K562 (cell line): Measurements from ENCODE around the gene FBXL13. TPM values are rescaled to one million over a fixed set of nuclear protein-coding genes. Genes with fewer than 3 reads are reported as not detected.
A peak's percentile ranks its signal among the peaks of the same experiment; 100 is the strongest.

Experiments used
- ARNT ChIP-seq, 2 experiments: fragments of 450-650 bp; IDR thresholded peaks; 2 replicates each; pipeline ENCODE4 v1.6.1; 2016; ENCODE audit warnings: mild to moderate bottlenecking in 1 of 2
- ELF1 ChIP-seq: fragments of 200-800 bp; sonication (Bioruptor generic); IDR thresholded peaks from 2 replicates; pipeline ENCODE4 v1.6.1; 2016; ENCODE audit warnings: missing genetic modification characterization, missing compliant biosample characterization
- GABPA ChIP-seq: fragments of 200-800 bp; sonication (Bioruptor generic); conservative IDR thresholded peaks from 2 replicates; pipeline ENCODE4 v1.6.1; 2016; ENCODE audit warnings: low read depth, missing genetic modification characterization, missing compliant biosample characterization
- GATAD2B ChIP-seq: fragments of 450-650 bp; IDR thresholded peaks from 2 replicates; pipeline ENCODE4 v1.6.1; 2017; ENCODE audit warnings: mild to moderate bottlenecking, borderline replicate concordance
- LCOR ChIP-seq: sonication (generic); formaldehyde crosslinking; IDR thresholded peaks from 2 replicates; pipeline ENCODE4 v1.8.0; 2022; ENCODE audit warnings: mild to moderate bottlenecking, missing genetic modification reagents
- MBD2 ChIP-seq: sonication (generic); IDR thresholded peaks from 2 replicates; pipeline ENCODE4 v1.6.1; 2016; ENCODE audit warnings: low read depth, borderline replicate concordance
- MIER1 ChIP-seq: fragments of 450-650 bp; IDR thresholded peaks from 2 replicates; pipeline ENCODE4 v1.6.1; 2016; ENCODE audit warnings: antibody characterized with exemption, mild to moderate bottlenecking, low read depth
- MYC ChIP-seq, 2 experiments: fragments of 250-450 bp in 1 of 2; sonication (Bioruptor Pico) in 1 of 2; IDR thresholded peaks; 2 replicates each; pipeline versions ENCODE4 v1.5.1 to v1.6.1; 2012 to 2021; ENCODE audit warnings: low read depth in 2 of 2, borderline replicate concordance in 1 of 2, improper control_type of control experiment in 1 of 2, low read length in 1 of 2, mild to moderate bottlenecking in 1 of 2, moderate library complexity in 1 of 2
- NCOR1 ChIP-seq: fragments of 450-650 bp; IDR thresholded peaks from 2 replicates; pipeline ENCODE4 v1.6.1; 2016; ENCODE audit warnings: mild to moderate bottlenecking, moderate library complexity
- NUFIP1 ChIP-seq: fragments of 450-650 bp; IDR thresholded peaks from 2 replicates; pipeline ENCODE4 v1.6.1; 2018; ENCODE audit not compliant: partially characterized antibody
- POLR2H ChIP-seq: IDR thresholded peaks from 2 replicates; pipeline ENCODE4 v1.6.1; 2016; ENCODE audit warnings: missing genetic modification characterization, low read depth, mild to moderate bottlenecking, control low read depth, missing compliant biosample characterization, moderate library complexity
- RBBP5 ChIP-seq: fragments of 200-600 bp; sonication (generic); IDR thresholded peaks from 2 replicates; pipeline ENCODE4 v1.6.1; 2012; ENCODE audit warnings: borderline replicate concordance, mild to moderate bottlenecking, low read length, control low read depth, inconsistent platforms; ENCODE audit not compliant: insufficient read depth, poor library complexity, severe bottlenecking
- SMC3 ChIP-seq: conservative IDR thresholded peaks from 2 replicates; pipeline ENCODE4 v1.6.1; 2011; ENCODE audit warnings: low read depth, low read length, improper control_type of control experiment; ENCODE audit not compliant: insufficient read depth
- SRSF9 ChIP-seq: fragments of 200-400 bp; formaldehyde crosslinking; IDR thresholded peaks from 2 replicates; pipeline ENCODE4 v1.6.1; 2017; ENCODE audit warnings: low read depth, low read length, borderline replicate concordance
- TOE1 ChIP-seq, 2 experiments: fragments of 450-650 bp in 1 of 2; sonication (generic) in 1 of 2; formaldehyde crosslinking in 1 of 2; IDR thresholded peaks; 2 replicates each; pipeline versions ENCODE4 v1.7.1 to v1.8.0; 2016 to 2022; ENCODE audit warnings: borderline replicate concordance in 2 of 2, mild to moderate bottlenecking in 2 of 2, antibody characterized with exemption in 1 of 2, inconsistent platforms in 1 of 2, low read depth in 1 of 2, missing genetic modification reagents in 1 of 2, moderate library complexity in 1 of 2
- ZNF707 ChIP-seq: fragments of 250-450 bp; sonication (Bioruptor Pico); conservative IDR thresholded peaks from 2 replicates; pipeline ENCODE4 v1.8.0; 2022; ENCODE audit warnings: inconsistent platforms, mild to moderate bottlenecking, moderate library complexity
- polyA plus RNA-seq, 8 experiments: library from polyadenylated mRNA; depleted of rRNA in 4 of 8; stranded (reverse) in 5 of 8; unstranded in 3 of 8; fragments of >200 nt; fragmentation: Nextera tagmentation in 2 of 8; fragmentation: Illumina TruSeq in 1 of 8; extraction: Ambion mirVana in 2 of 8; extraction: Trizol in 1 of 8; gene quantifications; 2 replicates each; pipeline versions ENCODE4 v1.2.1 to v1.2.3, GENCODE V29; 2011 to 2014; ENCODE audit warnings: inconsistent platforms in 1 of 8, missing spikeins in 1 of 8
- total RNA-seq, 7 experiments: library from RNA; depleted of rRNA in 6 of 7; stranded (reverse); fragments of >200 nt in 6 of 7; fragmentation: Illumina TruSeq in 2 of 7; extraction: Trizol in 2 of 7; gene quantifications; 2 replicates each; pipeline versions ENCODE4 v1.2.1 to v1.2.3, GENCODE V29; 2011 to 2021; ENCODE audit warnings: low replicate concordance in 1 of 7
- TF ChIP-seq, protein P1 (sequence below): sonication (generic); formaldehyde crosslinking; IDR thresholded peaks from 2 replicates; pipeline ENCODE4 v1.8.1; 2023; ENCODE audit warnings: mild to moderate bottlenecking, missing genetic modification reagents
- TF ChIP-seq, protein P2 (sequence below): fragments of 450-650 bp; IDR thresholded peaks from 2 replicates; pipeline ENCODE4 v1.6.1; 2017; ENCODE audit warnings: antibody characterized with exemption, mild to moderate bottlenecking

Gene FBXL13
- total and polyA plus RNA-seq, 9 of the 15 experiments (the other 6 are each of a cell fraction or from before 2014, with no cell fraction given): 16.3 to 55.0 (median 25.4) TPM

GRCh38 chr7:102992938-102993717 lies 81.5 kb downstream of the FBXL13 start (continued):
- TF ChIP-seq, protein P1, sequence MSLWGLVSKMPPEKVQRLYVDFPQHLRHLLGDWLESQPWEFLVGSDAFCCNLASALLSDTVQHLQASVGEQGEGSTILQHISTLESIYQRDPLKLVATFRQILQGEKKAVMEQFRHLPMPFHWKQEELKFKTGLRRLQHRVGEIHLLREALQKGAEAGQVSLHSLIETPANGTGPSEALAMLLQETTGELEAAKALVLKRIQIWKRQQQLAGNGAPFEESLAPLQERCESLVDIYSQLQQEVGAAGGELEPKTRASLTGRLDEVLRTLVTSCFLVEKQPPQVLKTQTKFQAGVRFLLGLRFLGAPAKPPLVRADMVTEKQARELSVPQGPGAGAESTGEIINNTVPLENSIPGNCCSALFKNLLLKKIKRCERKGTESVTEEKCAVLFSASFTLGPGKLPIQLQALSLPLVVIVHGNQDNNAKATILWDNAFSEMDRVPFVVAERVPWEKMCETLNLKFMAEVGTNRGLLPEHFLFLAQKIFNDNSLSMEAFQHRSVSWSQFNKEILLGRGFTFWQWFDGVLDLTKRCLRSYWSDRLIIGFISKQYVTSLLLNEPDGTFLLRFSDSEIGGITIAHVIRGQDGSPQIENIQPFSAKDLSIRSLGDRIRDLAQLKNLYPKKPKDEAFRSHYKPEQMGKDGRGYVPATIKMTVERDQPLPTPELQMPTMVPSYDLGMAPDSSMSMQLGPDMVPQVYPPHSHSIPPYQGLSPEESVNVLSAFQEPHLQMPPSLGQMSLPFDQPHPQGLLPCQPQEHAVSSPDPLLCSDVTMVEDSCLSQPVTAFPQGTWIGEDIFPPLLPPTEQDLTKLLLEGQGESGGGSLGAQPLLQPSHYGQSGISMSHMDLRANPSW (CRISPR knock-in tag): no peak
- no peak for TF ChIP-seq SMC3
- peak; percentile 94 for TF ChIP-seq NCOR1
- peak; percentile 75; the same call in 1 of the 2 replicates for TF ChIP-seq MBD2
- peak; percentile 74; the same call in 1 of the 2 replicates for TF ChIP-seq POLR2H
- peak; percentile 50 for TF ChIP-seq RBBP5
- TF ChIP-seq GATAD2B: peak; percentile 94; the same call in 1 of the 2 replicates
- TF ChIP-seq, protein P2, sequence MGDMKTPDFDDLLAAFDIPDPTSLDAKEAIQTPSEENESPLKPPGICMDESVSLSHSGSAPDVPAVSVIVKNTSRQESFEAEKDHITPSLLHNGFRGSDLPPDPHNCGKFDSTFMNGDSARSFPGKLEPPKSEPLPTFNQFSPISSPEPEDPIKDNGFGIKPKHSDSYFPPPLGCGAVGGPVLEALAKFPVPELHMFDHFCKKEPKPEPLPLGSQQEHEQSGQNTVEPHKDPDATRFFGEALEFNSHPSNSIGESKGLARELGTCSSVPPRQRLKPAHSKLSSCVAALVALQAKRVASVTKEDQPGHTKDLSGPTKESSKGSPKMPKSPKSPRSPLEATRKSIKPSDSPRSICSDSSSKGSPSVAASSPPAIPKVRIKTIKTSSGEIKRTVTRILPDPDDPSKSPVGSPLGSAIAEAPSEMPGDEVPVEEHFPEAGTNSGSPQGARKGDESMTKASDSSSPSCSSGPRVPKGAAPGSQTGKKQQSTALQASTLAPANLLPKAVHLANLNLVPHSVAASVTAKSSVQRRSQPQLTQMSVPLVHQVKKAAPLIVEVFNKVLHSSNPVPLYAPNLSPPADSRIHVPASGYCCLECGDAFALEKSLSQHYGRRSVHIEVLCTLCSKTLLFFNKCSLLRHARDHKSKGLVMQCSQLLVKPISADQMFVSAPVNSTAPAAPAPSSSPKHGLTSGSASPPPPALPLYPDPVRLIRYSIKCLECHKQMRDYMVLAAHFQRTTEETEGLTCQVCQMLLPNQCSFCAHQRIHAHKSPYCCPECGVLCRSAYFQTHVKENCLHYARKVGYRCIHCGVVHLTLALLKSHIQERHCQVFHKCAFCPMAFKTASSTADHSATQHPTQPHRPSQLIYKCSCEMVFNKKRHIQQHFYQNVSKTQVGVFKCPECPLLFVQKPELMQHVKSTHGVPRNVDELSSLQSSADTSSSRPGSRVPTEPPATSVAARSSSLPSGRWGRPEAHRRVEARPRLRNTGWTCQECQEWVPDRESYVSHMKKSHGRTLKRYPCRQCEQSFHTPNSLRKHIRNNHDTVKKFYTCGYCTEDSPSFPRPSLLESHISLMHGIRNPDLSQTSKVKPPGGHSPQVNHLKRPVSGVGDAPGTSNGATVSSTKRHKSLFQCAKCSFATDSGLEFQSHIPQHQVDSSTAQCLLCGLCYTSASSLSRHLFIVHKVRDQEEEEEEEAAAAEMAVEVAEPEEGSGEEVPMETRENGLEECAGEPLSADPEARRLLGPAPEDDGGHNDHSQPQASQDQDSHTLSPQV: peak; percentile 77
- peak; percentile 84 to 92; a peak in 3 of 4 replicates for TF ChIP-seq ARNT (IDR thresholded peaks at IDR 0.05)
- peak; percentile 72 for TF ChIP-seq LCOR (CRISPR knock-in tag)
- TF ChIP-seq NUFIP1: peak; percentile 45
- peak; percentile 40; the same call in 1 of the 2 replicates for TF ChIP-seq MIER1
- peak; percentile 24; the same call in 1 of the 2 replicates for TF ChIP-seq GABPA (tag)
- peak; percentile 54 for TF ChIP-seq ELF1 (tag)
- peak; percentile 21; the same call in 1 of the 2 replicates for TF ChIP-seq TOE1 (IDR thresholded peaks at IDR 0.05; ENCODE audit: borderline replicate concordance)
- TF ChIP-seq TOE1 (CRISPR knock-in tag; IDR thresholded peaks at IDR 0.05; ENCODE audit: borderline replicate concordance, low read depth): no peak
- TF ChIP-seq SRSF9: no peak
- peak; percentile 82 for TF ChIP-seq MYC (IDR thresholded peaks at IDR 0.05; ENCODE audit: low read depth, low read length)
- TF ChIP-seq MYC (CRISPR knock-in tag; IDR thresholded peaks at IDR 0.05; ENCODE audit: borderline replicate concordance, low read depth): no peak
- no peak for TF ChIP-seq ZNF707
